Upper lobe of left lung (tissue), 4 donors: Measurements from ENCODE around the gene SEPTIN7.

ENCODE experiments used
- EP300 ChIP-seq, 4 donors: sonication (generic); formaldehyde crosslinking; IDR thresholded peaks; one replicate each; pipeline ENCODE4 v1.5.1; 2017; ENCODE audit warnings: antibody characterized with exemption in 4 of 4, control low read depth in 2 of 4
- POLR2A ChIP-seq, 4 donors: fragments of 450-650 bp; IDR thresholded peaks; one replicate each; pipeline ENCODE4 v1.5.1; 2016 to 2017; ENCODE audit warnings: antibody characterized with exemption in 4 of 4, mild to moderate bottlenecking in 2 of 4
- POLR2AphosphoS5 ChIP-seq, 2 donors: sonication (generic); formaldehyde crosslinking; IDR thresholded peaks; one replicate each; pipeline ENCODE4 v1.5.1; 2017; ENCODE audit warnings: antibody characterized with exemption in 2 of 2
- TF ChIP-seq, protein P1 (sequence below), 6 experiments: fragments of 450-650 bp in 4 of 6; fragments of 200-600 bp in 2 of 6; sonication (generic) in 2 of 6; IDR thresholded peaks; one replicate each; pipeline ENCODE4 v1.5.1; 2016 to 2019; ENCODE audit warnings: antibody characterized with exemption in 6 of 6

DNA sequence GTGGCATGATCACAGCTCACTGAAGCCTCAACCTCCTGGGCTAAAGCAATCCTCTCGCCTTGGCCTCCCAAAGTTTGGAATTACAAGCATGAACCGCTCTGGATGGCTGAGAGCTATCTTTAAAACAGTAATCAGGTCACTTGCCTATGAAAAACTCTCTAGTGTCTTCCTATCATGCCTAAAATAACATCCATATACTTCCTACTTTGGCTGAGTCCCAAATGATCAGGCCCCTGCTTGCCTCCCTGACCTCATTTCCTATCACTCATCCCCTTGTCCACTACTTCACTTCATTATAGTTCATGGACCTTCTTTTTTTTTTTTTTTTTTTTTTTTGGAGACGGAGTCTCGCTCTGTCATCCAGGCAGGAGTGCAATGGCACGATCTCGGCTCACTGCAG, 28.0 kb downstream of the SEPTIN7 start:
- TF ChIP-seq, protein P1, sequence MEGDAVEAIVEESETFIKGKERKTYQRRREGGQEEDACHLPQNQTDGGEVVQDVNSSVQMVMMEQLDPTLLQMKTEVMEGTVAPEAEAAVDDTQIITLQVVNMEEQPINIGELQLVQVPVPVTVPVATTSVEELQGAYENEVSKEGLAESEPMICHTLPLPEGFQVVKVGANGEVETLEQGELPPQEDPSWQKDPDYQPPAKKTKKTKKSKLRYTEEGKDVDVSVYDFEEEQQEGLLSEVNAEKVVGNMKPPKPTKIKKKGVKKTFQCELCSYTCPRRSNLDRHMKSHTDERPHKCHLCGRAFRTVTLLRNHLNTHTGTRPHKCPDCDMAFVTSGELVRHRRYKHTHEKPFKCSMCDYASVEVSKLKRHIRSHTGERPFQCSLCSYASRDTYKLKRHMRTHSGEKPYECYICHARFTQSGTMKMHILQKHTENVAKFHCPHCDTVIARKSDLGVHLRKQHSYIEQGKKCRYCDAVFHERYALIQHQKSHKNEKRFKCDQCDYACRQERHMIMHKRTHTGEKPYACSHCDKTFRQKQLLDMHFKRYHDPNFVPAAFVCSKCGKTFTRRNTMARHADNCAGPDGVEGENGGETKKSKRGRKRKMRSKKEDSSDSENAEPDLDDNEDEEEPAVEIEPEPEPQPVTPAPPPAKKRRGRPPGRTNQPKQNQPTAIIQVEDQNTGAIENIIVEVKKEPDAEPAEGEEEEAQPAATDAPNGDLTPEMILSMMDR (IDR thresholded peaks at IDR 0.05): no peak
- TF ChIP-seq POLR2AphosphoS5 (IDR thresholded peaks at IDR 0.05): no peak
- TF ChIP-seq EP300 (IDR thresholded peaks at IDR 0.05): no peak
- TF ChIP-seq POLR2A (IDR thresholded peaks at IDR 0.05): no peak
